GM12865 (cell line): ENCODE results near the gene CTAG1A.
"Not testable (repeated sequence)": the region's sequence is repeated elsewhere in the genome, so short reads cannot be mapped to it uniquely, and the experiment has no call there.

ENCODE experiments used
- DNase-seq: peaks from one replicate; pipeline ENCODE4 v3.0.0; 2010; ENCODE audit warnings: low read depth
- H3K4me3 ChIP-seq: 2 replicates; pipeline ENCODE4 v1.5.1; 2011; ENCODE audit warnings: mild to moderate bottlenecking, low read depth, low read length, control low read depth
- TF ChIP-seq, protein P1 (sequence below): IDR thresholded peaks from 2 replicates; pipeline ENCODE4 v1.5.1; 2011; ENCODE audit warnings: low read length, control low read depth, low read depth, inconsistent platforms; ENCODE audit not compliant: insufficient read depth; ENCODE audit errors: missing control alignments

CTAG1A gene

GRCh38 chrX:154542723-154543424 is 42.1 kb upstream of the CTAG1A start:
- no peak for DNase-seq
- H3K4me3 ChIP-seq, result peak overlapping the region; percentile 20
- TF ChIP-seq, protein P1, sequence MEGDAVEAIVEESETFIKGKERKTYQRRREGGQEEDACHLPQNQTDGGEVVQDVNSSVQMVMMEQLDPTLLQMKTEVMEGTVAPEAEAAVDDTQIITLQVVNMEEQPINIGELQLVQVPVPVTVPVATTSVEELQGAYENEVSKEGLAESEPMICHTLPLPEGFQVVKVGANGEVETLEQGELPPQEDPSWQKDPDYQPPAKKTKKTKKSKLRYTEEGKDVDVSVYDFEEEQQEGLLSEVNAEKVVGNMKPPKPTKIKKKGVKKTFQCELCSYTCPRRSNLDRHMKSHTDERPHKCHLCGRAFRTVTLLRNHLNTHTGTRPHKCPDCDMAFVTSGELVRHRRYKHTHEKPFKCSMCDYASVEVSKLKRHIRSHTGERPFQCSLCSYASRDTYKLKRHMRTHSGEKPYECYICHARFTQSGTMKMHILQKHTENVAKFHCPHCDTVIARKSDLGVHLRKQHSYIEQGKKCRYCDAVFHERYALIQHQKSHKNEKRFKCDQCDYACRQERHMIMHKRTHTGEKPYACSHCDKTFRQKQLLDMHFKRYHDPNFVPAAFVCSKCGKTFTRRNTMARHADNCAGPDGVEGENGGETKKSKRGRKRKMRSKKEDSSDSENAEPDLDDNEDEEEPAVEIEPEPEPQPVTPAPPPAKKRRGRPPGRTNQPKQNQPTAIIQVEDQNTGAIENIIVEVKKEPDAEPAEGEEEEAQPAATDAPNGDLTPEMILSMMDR, result no peak

DNA sequence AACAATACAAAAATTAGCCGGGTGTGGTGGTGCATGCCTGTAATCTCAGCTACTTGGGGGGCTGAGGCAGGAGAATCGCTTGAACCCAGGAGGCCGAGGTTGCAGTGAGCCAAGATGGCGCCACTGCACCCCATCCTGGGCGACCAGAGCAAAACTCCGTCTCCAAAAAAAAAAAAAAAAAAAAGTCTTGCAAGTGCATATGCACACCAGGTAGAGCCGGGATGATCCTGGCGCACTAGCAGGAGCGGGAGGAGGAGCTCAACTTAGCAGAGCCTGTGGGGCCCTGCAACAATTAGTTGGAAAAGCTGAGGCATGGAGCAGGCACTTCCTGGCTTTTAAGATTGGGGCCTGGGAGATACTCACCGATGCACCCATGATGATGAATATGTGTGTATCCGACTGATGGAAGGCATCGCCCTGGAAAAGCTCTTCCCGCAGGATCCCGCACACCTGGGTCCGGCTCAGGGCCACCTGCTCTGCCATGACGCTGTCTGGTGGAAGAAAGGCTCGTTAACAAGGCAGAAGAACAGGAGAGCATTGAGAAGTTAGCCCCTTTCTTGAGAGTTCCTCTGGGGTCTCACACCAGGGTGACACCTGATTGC is 39.2 kb upstream of the CTAG1A start:
- TF ChIP-seq, protein P1, result no peak
- peak overlapping the region; percentile 83 for H3K4me3 ChIP-seq
- no peak for DNase-seq

GRCh38 chrX:154546354-154547244 is 38.3 kb upstream of the CTAG1A start, which contains the start of gene G6PD:
TSS of gene G6PD (minus strand) at chrX:154546846. CDS start at chrX:154546155, 691 bp downstream.
- DNase-seq, result peak; percentile 88

GRCh38 chrX:154547245-154548027 is 37.5 kb upstream of the CTAG1A start, which contains the start of gene IKBKG:
TSS of gene IKBKG (plus strand) at chrX:154547620. CDS start at chrX:154552003, 4,383 bp downstream.
- H3K4me3 ChIP-seq, result peak within 1 kb of the TSS; percentile 91
- peak; percentile 94 for DNase-seq
- TF ChIP-seq, protein P1, result no peak

More at GRCh38 chrX:154546354-154547244, 38.3 kb upstream of the CTAG1A start, which contains the start of gene G6PD:
- TF ChIP-seq, protein P1, result no peak
- peak within 1 kb of the TSS; percentile 91 for H3K4me3 ChIP-seq

DNA sequence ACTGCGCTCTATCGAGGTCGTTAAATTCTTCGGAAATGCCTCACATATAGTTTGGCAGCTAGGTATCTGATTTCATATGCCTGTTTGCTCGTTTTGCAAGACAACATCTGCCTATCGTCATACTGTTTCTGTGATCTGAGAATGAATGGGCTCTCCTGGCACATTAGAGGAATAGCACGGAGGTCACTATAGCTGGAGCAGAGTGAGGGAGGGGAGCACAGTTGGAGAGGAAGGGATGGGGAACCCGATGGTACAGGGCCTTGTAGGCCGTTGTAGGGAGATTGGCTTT is 37.0 kb upstream of the CTAG1A start:
- TF ChIP-seq, protein P1, result no peak
- no peak for DNase-seq
- peak overlapping the region; percentile 91 for H3K4me3 ChIP-seq

DNA sequence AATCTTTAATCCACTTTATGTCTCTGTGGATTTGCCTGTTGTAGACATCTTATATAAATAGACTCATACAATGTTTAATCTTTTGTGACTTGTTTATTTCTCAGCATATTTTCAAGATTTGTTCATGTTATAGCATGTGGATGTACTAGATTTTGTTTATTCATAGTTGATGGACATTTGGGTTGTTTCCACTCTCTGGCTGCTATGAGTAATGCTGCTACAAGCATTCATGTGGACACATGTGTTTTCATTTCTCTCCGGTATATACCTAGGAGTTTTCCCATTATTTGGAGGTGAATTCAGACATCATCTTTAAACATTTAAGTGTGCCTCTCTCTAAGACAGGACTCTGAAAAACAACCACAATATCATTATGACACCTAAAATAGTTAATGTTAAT is 35.2 kb upstream of the CTAG1A start:
- no peak overlapping the region for H3K4me3 ChIP-seq
- DNase-seq, result no peak
- TF ChIP-seq, protein P1, result no peak

DNA sequence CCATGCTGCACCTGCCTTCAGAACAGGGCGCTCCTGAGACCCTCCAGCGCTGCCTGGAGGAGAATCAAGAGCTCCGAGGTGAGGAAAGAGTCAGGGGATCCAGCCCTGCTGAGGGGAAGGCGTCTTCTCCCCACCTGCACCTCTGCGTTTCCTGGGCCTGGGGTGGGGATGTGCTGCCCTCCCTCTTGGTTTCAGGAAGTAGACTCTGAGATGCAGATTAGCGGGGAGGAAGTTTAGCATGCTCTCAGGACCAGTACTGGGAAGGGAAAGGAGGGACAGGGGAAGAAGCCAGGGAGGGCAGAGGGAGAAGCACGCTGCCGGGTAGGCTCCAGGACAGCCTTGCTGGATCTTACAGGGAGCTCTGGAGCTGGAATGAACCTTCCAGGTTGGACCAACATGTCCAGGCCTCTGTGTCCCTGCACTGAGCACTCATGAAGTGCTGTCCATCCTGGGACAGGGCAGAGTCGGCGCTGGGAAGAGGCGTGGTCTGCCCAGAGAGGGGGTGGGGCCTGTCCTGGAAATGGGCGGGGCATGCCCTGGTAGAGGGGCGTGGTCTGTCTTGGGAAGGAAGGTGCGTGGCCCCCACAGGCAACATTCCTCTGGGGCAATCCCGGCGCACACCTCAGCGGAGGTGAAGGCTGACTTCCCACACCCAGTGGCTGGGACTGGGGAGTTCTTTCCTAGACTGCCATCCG is 32.7 kb upstream of the CTAG1A start:
- not testable (repeated sequence) for DNase-seq, H3K4me3 ChIP-seq

- DNase-seq, H3K4me3 ChIP-seq: not testable (repeated sequence)
These were observed 26.8 kb upstream of the CTAG1A start for GRCh38 chrX:154558060-154558690.

DNA sequence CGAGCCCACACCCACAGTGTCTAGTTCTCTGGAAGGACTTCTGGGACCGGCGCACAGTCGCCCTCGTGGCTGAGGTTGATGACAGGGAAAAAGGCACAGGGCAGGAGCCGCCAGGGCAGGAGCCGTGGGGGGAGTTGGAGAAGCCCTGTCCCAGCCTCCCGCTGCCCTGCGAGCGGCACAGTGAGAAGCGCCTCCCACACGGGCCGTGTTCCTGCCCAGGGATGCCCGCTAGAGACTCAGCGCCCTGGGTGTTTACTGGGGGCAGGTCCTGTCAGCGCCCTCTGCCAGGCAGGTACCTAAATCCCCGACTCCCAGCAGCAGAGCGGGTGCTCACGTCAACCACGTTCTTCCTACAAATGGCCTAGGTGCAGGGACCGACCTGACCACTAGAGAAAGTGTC is 26.0 kb upstream of the CTAG1A start:
- DNase-seq, H3K4me3 ChIP-seq: not testable (repeated sequence)
